Measurements from ENCODE around the gene CRACR2B.

- TF ChIP-seq TAF1 (IDR thresholded peaks at IDR 0.05; ENCODE audit: borderline replicate concordance, insufficient read depth, low read length) (no peak), POLR2AphosphoS5 (IDR thresholded peaks at IDR 0.05; ENCODE audit: low read depth, low read length) (no peak), REST (IDR thresholded peaks at IDR 0.05; ENCODE audit: insufficient read depth in 1 of 2, low read depth in 2 of 2, low read length in 2 of 2) (no peak), SIN3A (IDR thresholded peaks at IDR 0.05; ENCODE audit: borderline replicate concordance, insufficient read depth, low read length) (no peak), FOXP2 (optimal IDR thresholded peaks at IDR 0.05; ENCODE audit: borderline replicate concordance, extremely low read depth, extremely low read length, insufficient read depth) (no peak)
These were observed 37.8 kb upstream of the CRACR2B start, which contains the start of gene CEND1 for GRCh38 chr11:789943-790342.

Measured in PFSK-1 (cell line).